ENCODE results near the gene SECTM1.

Gene SECTM1

GRCh38 chr17:82292251-82293154 lies 41.1 kb downstream of the SECTM1 start:
- Histone ChIP-seq H3K4me3 (ENCODE audit: low read depth, low read length) (peak overlapping the region; percentile 93), H3K4me2 (ENCODE audit: low read length) (peak overlapping the region; percentile 94), H3K4me1 (peaks cover 23% of the 10 kb centered on the region), H3K27me3 (ENCODE audit: control insufficient read depth, insufficient read depth, low read length) (no peaks in the 10 kb centered on the region), H3K9me3 (ENCODE audit: control insufficient read depth, low read length) (no peaks in the 10 kb centered on the region), H3K27ac (peak overlapping the region; percentile 86), H2AFZ (peak overlapping the region; percentile 97), H3K9ac (peak overlapping the region; percentile 78), H3K79me2 (no peaks in the 10 kb centered on the region), H3K36me3 (ENCODE audit: control insufficient read depth, insufficient read depth, low read length) (no peaks in the 10 kb centered on the region)
- TF ChIP-seq CTCF (IDR thresholded peaks at IDR 0.05): no peak

GRCh38 chr17:82291582-82292250 lies 41.9 kb downstream of the SECTM1 start:
- peak overlapping the region; percentile 93 for H3K4me3 ChIP-seq (ENCODE audit: low read depth, low read length)
- no peak for TF ChIP-seq CTCF (IDR thresholded peaks at IDR 0.05)
- H3K36me3 ChIP-seq (ENCODE audit: control insufficient read depth, insufficient read depth, low read length): no peaks in the 10 kb centered on the region
- no peak overlapping the region for H2AFZ ChIP-seq
- no peak overlapping the region for H3K9ac ChIP-seq
- peaks cover 24% of the 10 kb centered on the region for H3K4me1 ChIP-seq
- H3K27me3 ChIP-seq (ENCODE audit: control insufficient read depth, insufficient read depth, low read length): no peaks in the 10 kb centered on the region
- no peaks in the 10 kb centered on the region for H3K9me3 ChIP-seq (ENCODE audit: control insufficient read depth, low read length)
- H3K79me2 ChIP-seq: no peaks in the 10 kb centered on the region
- peak overlapping the region; percentile 94 for H3K4me2 ChIP-seq (ENCODE audit: low read length)
- H3K27ac ChIP-seq: peak overlapping the region; percentile 86

GRCh38 chr17:82287868-82288801 lies 45.4 kb downstream of the SECTM1 start:
- no peak for TF ChIP-seq CTCF (IDR thresholded peaks at IDR 0.05)
- H3K9ac ChIP-seq: no peak overlapping the region
- H3K27me3 ChIP-seq (ENCODE audit: control insufficient read depth, insufficient read depth, low read length): no peaks in the 10 kb centered on the region
- H3K4me1 ChIP-seq: peaks cover 29% of the 10 kb centered on the region
- no peak overlapping the region for H2AFZ ChIP-seq
- no peaks in the 10 kb centered on the region for H3K79me2 ChIP-seq
- peak overlapping the region; percentile 53 for H3K4me2 ChIP-seq (ENCODE audit: low read length)
- no peaks in the 10 kb centered on the region for H3K9me3 ChIP-seq (ENCODE audit: control insufficient read depth, low read length)
- no peaks in the 10 kb centered on the region for H3K36me3 ChIP-seq (ENCODE audit: control insufficient read depth, insufficient read depth, low read length)
- H3K27ac ChIP-seq: peak overlapping the region; percentile 81
- H3K4me3 ChIP-seq (ENCODE audit: low read depth, low read length): peak overlapping the region; percentile 3

- Histone ChIP-seq H3K27ac (peak overlapping the region; percentile 81), H3K9ac (no peak overlapping the region), H3K36me3 (ENCODE audit: control insufficient read depth, insufficient read depth, low read length) (no peaks in the 10 kb centered on the region)
These were observed 46.3 kb downstream of the SECTM1 start for GRCh38 chr17:82287013-82287867.

More at GRCh38 chr17:82287013-82287867, 46.3 kb downstream of the SECTM1 start:
- no peak overlapping the region for H3K4me2 ChIP-seq (ENCODE audit: low read length)
- no peaks in the 10 kb centered on the region for H3K9me3 ChIP-seq (ENCODE audit: control insufficient read depth, low read length)
- no peak for TF ChIP-seq CTCF (IDR thresholded peaks at IDR 0.05)
- peaks cover 34% of the 10 kb centered on the region for H3K4me1 ChIP-seq
- no peaks in the 10 kb centered on the region for H3K27me3 ChIP-seq (ENCODE audit: control insufficient read depth, insufficient read depth, low read length)
- no peaks in the 10 kb centered on the region for H3K79me2 ChIP-seq
- no peak overlapping the region for H2AFZ ChIP-seq
- H3K4me3 ChIP-seq (ENCODE audit: low read depth, low read length): no peak overlapping the region
